ENCODE data around the gene KRT34.

- TF ChIP-seq GATA2 (IDR thresholded peaks at IDR 0.05; ENCODE audit: low read depth, low read length) (no peak), GATA3 (IDR thresholded peaks at IDR 0.05; ENCODE audit: low read depth, low read length) (no peak)
Observed at GRCh38 chr17:41419716-41420115, 37.6 kb upstream of the KRT34 start.

Measured in SH-SY5Y (cell line).